Measurements from ENCODE around the gene SCN1B. TPM values are rescaled to one million over a fixed set of nuclear protein-coding genes. Genes with fewer than 3 reads are reported as not detected.
"Not testable (repeated sequence)": the region's sequence is repeated elsewhere in the genome, so short reads cannot be mapped to it uniquely, and the experiment has no call there.

Gene SCN1B
- total and polyA plus RNA-seq, 3 experiments from 2014 or later: 1.1 to 1.9 (median 1.3) TPM

- H3K4me1 Mint-ChIP-seq: peaks cover 4 to 14% (median 12%) of the 10 kb centered on the region in 3 donors
- no peaks in the 10 kb centered on the region for H3K36me3 Mint-ChIP-seq
- no peak for DNase-seq
- Histone ChIP-seq H3K27me3 (ENCODE audit: insufficient read depth, low read length, poor library complexity, severe bottlenecking) (no peaks in the 10 kb centered on the region), H3K4me1 (ENCODE audit: insufficient read depth, low read length) (peaks cover 3% of the 10 kb centered on the region), H3K36me3 (ENCODE audit: insufficient read depth, low read length) (no peaks in the 10 kb centered on the region), H3K27ac (ENCODE audit: low read depth, low read length) (no peak overlapping the region), H3K9me3 (ENCODE audit: low read length) (no peaks in the 10 kb centered on the region), H3K4me3 (ENCODE audit: low read length) (no peak overlapping the region)
- H3K27me3 Mint-ChIP-seq: peaks cover 0 to 4% of the 10 kb centered on the region in 2 donors
- POLR2A ChIA-PET: no interaction called here
- no peak overlapping the region for H3K4me3 Mint-ChIP-seq
- H3K9me3 Mint-ChIP-seq: peaks cover 0 to 2% (median 0%) of the 10 kb centered on the region in 5 donors
- CTCF ChIA-PET: interaction anchor here (0.7 to 1.6 kb wide), 2 partner anchors 17 to 21 kb away, joined by 3 to 5 read pairs; no protein-coding TSS in a partner anchor
- H3K27ac Mint-ChIP-seq: no peak overlapping the region
Observed at GRCh38 chr19:35049456-35049855, 19.2 kb downstream of the SCN1B start.

- H3K4me3 Mint-ChIP-seq; H3K36me3 ChIP-seq (ENCODE audit: insufficient read depth, low read length); POLR2A ChIA-PET; H3K36me3 Mint-ChIP-seq; H3K27me3 ChIP-seq (ENCODE audit: insufficient read depth, low read length, poor library complexity, severe bottlenecking); H3K4me1 Mint-ChIP-seq; H3K27ac ChIP-seq (ENCODE audit: low read depth, low read length); DNase-seq; H3K9me3 ChIP-seq (ENCODE audit: low read length); H3K27me3 Mint-ChIP-seq; H3K9me3 Mint-ChIP-seq; H3K4me3 ChIP-seq (ENCODE audit: low read length); CTCF ChIA-PET; H3K27ac Mint-ChIP-seq; H3K4me1 ChIP-seq (ENCODE audit: insufficient read depth, low read length): not testable (repeated sequence)
Observed at GRCh38 chr19:35050662-35051061, 20.4 kb downstream of the SCN1B start.

- H3K36me3 Mint-ChIP-seq; H3K36me3 ChIP-seq (ENCODE audit: insufficient read depth, low read length); H3K9me3 Mint-ChIP-seq; POLR2A ChIA-PET; H3K9me3 ChIP-seq (ENCODE audit: low read length); H3K27me3 ChIP-seq (ENCODE audit: insufficient read depth, low read length, poor library complexity, severe bottlenecking); CTCF ChIA-PET; H3K27me3 Mint-ChIP-seq; H3K4me1 Mint-ChIP-seq; H3K4me3 Mint-ChIP-seq; H3K4me1 ChIP-seq (ENCODE audit: insufficient read depth, low read length); H3K27ac ChIP-seq (ENCODE audit: low read depth, low read length); H3K4me3 ChIP-seq (ENCODE audit: low read length); DNase-seq: not testable (repeated sequence)
- H3K27ac Mint-ChIP-seq: peak overlapping the region in 1 of 8 donors; percentile 24
Observed at GRCh38 chr19:35051268-35051667, 21.0 kb downstream of the SCN1B start.

GRCh38 chr19:35051796-35052195, 21.5 kb downstream of the SCN1B start:
- Mint-ChIP-seq H3K27me3 (peaks cover 4 to 13% of the 10 kb centered on the region in 2 donors), H3K27ac (no peak overlapping the region), H3K36me3 (no peaks in the 10 kb centered on the region), H3K9me3 (peaks cover 0 to 2% (median 0%) of the 10 kb centered on the region in 5 donors), H3K4me1 (peaks cover 0 to 4% (median 2%) of the 10 kb centered on the region in 3 donors), H3K4me3 (no peak overlapping the region)
- H3K4me3 ChIP-seq (ENCODE audit: low read length): no peak overlapping the region
- ChIA-PET CTCF (no interaction called here), POLR2A (no interaction called here)
- H3K4me1 ChIP-seq (ENCODE audit: insufficient read depth, low read length): no peaks in the 10 kb centered on the region
- H3K27me3 ChIP-seq (ENCODE audit: insufficient read depth, low read length, poor library complexity, severe bottlenecking): no peaks in the 10 kb centered on the region
- H3K27ac ChIP-seq (ENCODE audit: low read depth, low read length): no peak overlapping the region
- H3K9me3 ChIP-seq (ENCODE audit: low read length): no peaks in the 10 kb centered on the region
- no peaks in the 10 kb centered on the region for H3K36me3 ChIP-seq (ENCODE audit: insufficient read depth, low read length)
- DNase-seq: no peak

- no peaks in the 10 kb centered on the region for H3K36me3 Mint-ChIP-seq
- Histone ChIP-seq H3K9me3 (ENCODE audit: low read length) (no peaks in the 10 kb centered on the region), H3K36me3 (ENCODE audit: insufficient read depth, low read length) (no peaks in the 10 kb centered on the region), H3K27me3 (ENCODE audit: insufficient read depth, low read length, poor library complexity, severe bottlenecking) (no peaks in the 10 kb centered on the region), H3K4me1 (ENCODE audit: insufficient read depth, low read length) (no peaks in the 10 kb centered on the region), H3K27ac (ENCODE audit: low read depth, low read length) (no peak overlapping the region), H3K4me3 (ENCODE audit: low read length) (no peak overlapping the region)
- CTCF ChIA-PET: interaction anchor here (1.1 kb wide), 1 partner anchor 8 kb away, joined by 3 read pairs; no protein-coding TSS in a partner anchor
- H3K27me3 Mint-ChIP-seq: peaks cover 4 to 14% of the 10 kb centered on the region in 2 donors
- no peak overlapping the region for H3K27ac Mint-ChIP-seq
- H3K9me3 Mint-ChIP-seq: no peaks in the 10 kb centered on the region
- no peak overlapping the region for H3K4me3 Mint-ChIP-seq
- POLR2A ChIA-PET: no interaction called here
- no peak for DNase-seq
- peaks cover 0 to 4% (median 2%) of the 10 kb centered on the region in 3 donors for H3K4me1 Mint-ChIP-seq
Observed at GRCh38 chr19:35052599-35053190, 22.4 kb downstream of the SCN1B start.

GRCh38 chr19:35053667-35054293, 23.5 kb downstream of the SCN1B start:
- no peaks in the 10 kb centered on the region for H3K36me3 ChIP-seq (ENCODE audit: insufficient read depth, low read length)
- no peak overlapping the region for H3K27ac ChIP-seq (ENCODE audit: low read depth, low read length)
- no peak overlapping the region for H3K4me3 ChIP-seq (ENCODE audit: low read length)
- ChIA-PET POLR2A (no interaction called here), CTCF (interaction anchor here (1.1 to 1.8 kb wide), 3 partner anchors 9 to 13 kb away, joined by 3 to 5 read pairs (median 4); no protein-coding TSS in a partner anchor)
- Mint-ChIP-seq H3K27ac (no peak overlapping the region), H3K4me3 (no peak overlapping the region), H3K36me3 (no peaks in the 10 kb centered on the region), H3K9me3 (no peaks in the 10 kb centered on the region), H3K4me1 (peaks cover 0 to 4% (median 2%) of the 10 kb centered on the region in 3 donors), H3K27me3 (peaks cover 4 to 14% of the 10 kb centered on the region in 2 donors)
- no peak for DNase-seq
- no peaks in the 10 kb centered on the region for H3K9me3 ChIP-seq (ENCODE audit: low read length)
- H3K27me3 ChIP-seq (ENCODE audit: insufficient read depth, low read length, poor library complexity, severe bottlenecking): no peaks in the 10 kb centered on the region
- no peaks in the 10 kb centered on the region for H3K4me1 ChIP-seq (ENCODE audit: insufficient read depth, low read length)

GRCh38 chr19:35054626-35055025, 24.4 kb downstream of the SCN1B start:
- no peak for DNase-seq
- H3K4me1 Mint-ChIP-seq: peaks cover 0 to 4% (median 2%) of the 10 kb centered on the region in 3 donors
- H3K9me3 ChIP-seq (ENCODE audit: low read length): no peaks in the 10 kb centered on the region
- CTCF ChIA-PET: interaction anchor here (1.1 to 1.8 kb wide), 2 partner anchors 10 to 12 kb away, joined by 4 to 5 read pairs; no protein-coding TSS in a partner anchor
- POLR2A ChIA-PET: no interaction called here
- no peaks in the 10 kb centered on the region for H3K27me3 ChIP-seq (ENCODE audit: insufficient read depth, low read length, poor library complexity, severe bottlenecking)
- no peak overlapping the region for H3K27ac Mint-ChIP-seq
- H3K9me3 Mint-ChIP-seq: no peaks in the 10 kb centered on the region
- no peak overlapping the region for H3K4me3 ChIP-seq (ENCODE audit: low read length)
- H3K27me3 Mint-ChIP-seq: peaks cover 4 to 14% of the 10 kb centered on the region in 2 donors
- H3K4me3 Mint-ChIP-seq: no peak overlapping the region
- H3K36me3 ChIP-seq (ENCODE audit: insufficient read depth, low read length): no peaks in the 10 kb centered on the region
- H3K4me1 ChIP-seq (ENCODE audit: insufficient read depth, low read length): no peaks in the 10 kb centered on the region
- H3K36me3 Mint-ChIP-seq: no peaks in the 10 kb centered on the region
- H3K27ac ChIP-seq (ENCODE audit: low read depth, low read length): no peak overlapping the region

GRCh38 chr19:35055715-35056179, 25.5 kb downstream of the SCN1B start:
- Histone ChIP-seq H3K27ac (ENCODE audit: low read depth, low read length) (no peak overlapping the region), H3K9me3 (ENCODE audit: low read length) (no peaks in the 10 kb centered on the region), H3K4me1 (ENCODE audit: insufficient read depth, low read length) (no peaks in the 10 kb centered on the region), H3K4me3 (ENCODE audit: low read length) (no peak overlapping the region), H3K36me3 (ENCODE audit: insufficient read depth, low read length) (no peaks in the 10 kb centered on the region), H3K27me3 (ENCODE audit: insufficient read depth, low read length, poor library complexity, severe bottlenecking) (no peaks in the 10 kb centered on the region)
- no peak overlapping the region for H3K4me3 Mint-ChIP-seq
- no peaks in the 10 kb centered on the region for H3K9me3 Mint-ChIP-seq
- ChIA-PET CTCF (interaction anchor here (0.6 to 1.1 kb wide), 2 partner anchors 15 to 273 kb away, joined by 3 to 4 read pairs; no protein-coding TSS in a partner anchor), POLR2A (no interaction called here)
- no peak overlapping the region for H3K27ac Mint-ChIP-seq
- DNase-seq: no peak
- peaks cover 6 to 14% of the 10 kb centered on the region in 2 donors for H3K27me3 Mint-ChIP-seq
- no peaks in the 10 kb centered on the region for H3K36me3 Mint-ChIP-seq
- H3K4me1 Mint-ChIP-seq: peaks cover 0 to 4% (median 2%) of the 10 kb centered on the region in 3 donors
